GM21825 (cell line): ENCODE results near the gene PDE6H.
A peak's percentile ranks its signal among the peaks of the same experiment; 100 is the strongest.

ENCODE experiments used
- ATAC-seq: cut with Tn5 transposase; IDR thresholded peaks from one replicate; pipeline ENCODE4 v1.9.1; 2021; ENCODE audit warnings: mild to moderate bottlenecking, moderate library complexity; ENCODE audit not compliant: unreplicated experiment

The PDE6H gene

GRCh38 chr12:14968478-14968877 lies 4.4 kb upstream of the PDE6H start:
- no peak for ATAC-seq

GRCh38 chr12:14970473-14970872 lies 2.4 kb upstream of the PDE6H start:
- ATAC-seq, result no peak

GRCh38 chr12:14974633-14975032 lies 1.8 kb downstream of the PDE6H start:
- no peak for ATAC-seq

- no peak for ATAC-seq
Measured at GRCh38 chr12:14975457-14975856, 2.6 kb downstream of the PDE6H start.

- ATAC-seq, result no peak
Measured at GRCh38 chr12:14976658-14977057, 3.8 kb downstream of the PDE6H start.

- ATAC-seq, result no peak
Measured at GRCh38 chr12:14979468-14979867, 6.6 kb downstream of the PDE6H start.

GRCh38 chr12:14981049-14981448 lies 8.2 kb downstream of the PDE6H start:
- no peak for ATAC-seq

GRCh38 chr12:14982562-14982961 lies 9.7 kb downstream of the PDE6H start:
- ATAC-seq, result no peak

GRCh38 chr12:14982991-14983390 lies 10.1 kb downstream of the PDE6H start:
- ATAC-seq, result no peak

GRCh38 chr12:14984036-14984435 lies 11.2 kb downstream of the PDE6H start:
- no peak for ATAC-seq

GRCh38 chr12:14984766-14985285 lies 12.0 kb downstream of the PDE6H start:
- no peak for ATAC-seq

- no peak for ATAC-seq
Measured at GRCh38 chr12:14986449-14986848, 13.6 kb downstream of the PDE6H start.

- ATAC-seq, result no peak
Measured at GRCh38 chr12:14988035-14988434, 15.2 kb downstream of the PDE6H start.

GRCh38 chr12:14989790-14990189 lies 16.9 kb downstream of the PDE6H start:
- ATAC-seq, result peak; percentile 47

- no peak for ATAC-seq
Measured at GRCh38 chr12:14991069-14991468, 18.2 kb downstream of the PDE6H start.

- no peak for ATAC-seq
Measured at GRCh38 chr12:14992673-14993072, 19.8 kb downstream of the PDE6H start.

- ATAC-seq, result no peak
Measured at GRCh38 chr12:14993117-14993516, 20.3 kb downstream of the PDE6H start.

GRCh38 chr12:14993537-14994266 lies 20.9 kb downstream of the PDE6H start:
- no peak for ATAC-seq

- no peak for ATAC-seq
Measured at GRCh38 chr12:14994610-14995009, 21.8 kb downstream of the PDE6H start.

- no peak for ATAC-seq
Measured at GRCh38 chr12:14995583-14996425, 23.0 kb downstream of the PDE6H start.

GRCh38 chr12:14997998-14998397 lies 25.2 kb downstream of the PDE6H start:
- ATAC-seq, result no peak
